HepG2 (cell line): ENCODE data around the gene TLCD5. TPM values are rescaled to one million over a fixed set of nuclear protein-coding genes. Genes with fewer than 3 reads are reported as not detected.

Source experiments
- E2F2 ChIP-seq: sonication (generic); formaldehyde crosslinking; IDR thresholded peaks from 2 replicates; pipeline ENCODE4 v1.4.0; 2020; ENCODE audit warnings: missing genetic modification reagents, borderline replicate concordance
- ELF1 ChIP-seq: sonication (generic); formaldehyde crosslinking; IDR thresholded peaks from 2 replicates; pipeline ENCODE4 v1.4.0; 2020; ENCODE audit warnings: missing genetic modification reagents
- KMT2B ChIP-seq: IDR thresholded peaks from 2 replicates; pipeline ENCODE4 v1.6.1; 2016; ENCODE audit warnings: missing genetic modification reagents, missing compliant biosample characterization
- PHF8 ChIP-seq: sonication (generic); formaldehyde crosslinking; IDR thresholded peaks from 2 replicates; pipeline ENCODE4 v1.5.0; 2020; ENCODE audit warnings: missing genetic modification reagents
- PRPF4 ChIP-seq: fragments of 200-400 bp; formaldehyde crosslinking; IDR thresholded peaks from 2 replicates; pipeline ENCODE4 v1.6.1; 2016; ENCODE audit warnings: low read length, low read depth; ENCODE audit not compliant: poor library complexity, severe bottlenecking
- RBM39 ChIP-seq: fragments of 200-400 bp; formaldehyde crosslinking; IDR thresholded peaks from one replicate; pipeline ENCODE4 v1.6.1; 2018; ENCODE audit warnings: antibody characterized with exemption, mild to moderate bottlenecking, low read depth, low read length; ENCODE audit not compliant: poor library complexity, severe bottlenecking
- SMAD9 ChIP-seq: sonication (generic); formaldehyde crosslinking; IDR thresholded peaks from 2 replicates; pipeline ENCODE4 v1.5.1; 2020; ENCODE audit warnings: mild to moderate bottlenecking, missing genetic modification reagents
- SPEN ChIP-seq: sonication (generic); formaldehyde crosslinking; IDR thresholded peaks from 2 replicates; pipeline ENCODE4 v1.5.1; 2020; ENCODE audit warnings: low read depth, mild to moderate bottlenecking, missing genetic modification reagents
- ZNF142 ChIP-seq: sonication (generic); formaldehyde crosslinking; IDR thresholded peaks from 2 replicates; pipeline ENCODE4 v1.4.0; 2020; ENCODE audit warnings: missing genetic modification reagents
- ZNF383 ChIP-seq: sonication (generic); formaldehyde crosslinking; IDR thresholded peaks from 2 replicates; pipeline ENCODE4 v1.4.0; 2020; ENCODE audit warnings: missing genetic modification reagents, mild to moderate bottlenecking, borderline replicate concordance
- ZNF83 ChIP-seq: sonication (generic); formaldehyde crosslinking; IDR thresholded peaks from 2 replicates; pipeline ENCODE4 v1.4.0; 2020; ENCODE audit warnings: missing genetic modification reagents, mild to moderate bottlenecking, borderline replicate concordance
- polyA plus RNA-seq, 8 experiments: library from polyadenylated mRNA; depleted of rRNA in 3 of 8; stranded (reverse) in 7 of 8; unstranded in 1 of 8; fragments of >200 nt; fragmentation: Illumina TruSeq in 4 of 8; extraction: Trizol in 4 of 8; gene quantifications; 2 replicates each; pipeline versions ENCODE4 v1.2.1 to v1.2.3, GENCODE V29; 2011 to 2016; ENCODE audit warnings: low read depth in 4 of 8, missing spikeins in 1 of 8, mixed read lengths in 1 of 8; ENCODE audit not compliant: insufficient read depth in 1 of 8
- total RNA-seq, 5 experiments: library from RNA; depleted of rRNA; stranded (reverse); fragments of >200 nt; fragmentation: Illumina TruSeq; extraction: Trizol; gene quantifications; 2 replicates each; pipeline ENCODE4 v1.2.3, GENCODE V29; 2016; ENCODE audit warnings: low read depth in 1 of 5
- TF ChIP-seq, protein P1 (sequence below): sonication (generic); formaldehyde crosslinking; IDR thresholded peaks from 2 replicates; pipeline ENCODE4 v1.8.1; 2023; ENCODE audit warnings: mild to moderate bottlenecking, moderate library complexity, missing genetic modification reagents
- TF ChIP-seq, protein P2 (sequence below): sonication (generic); formaldehyde crosslinking; IDR thresholded peaks from 2 replicates; pipeline ENCODE4 v1.5.0; 2020; ENCODE audit warnings: missing genetic modification reagents
- TF ChIP-seq, protein P3 (sequence below): sonication (generic); formaldehyde crosslinking; IDR thresholded peaks from 2 replicates; pipeline ENCODE4 v1.5.1; 2020; ENCODE audit warnings: missing genetic modification reagents, mild to moderate bottlenecking, borderline replicate concordance

Gene TLCD5
- total and polyA plus RNA-seq, 2 of the 13 experiments (the other 11 are each of a cell fraction or from before 2014, with no cell fraction given) = 6.1 to 7.6 TPM

DNA sequence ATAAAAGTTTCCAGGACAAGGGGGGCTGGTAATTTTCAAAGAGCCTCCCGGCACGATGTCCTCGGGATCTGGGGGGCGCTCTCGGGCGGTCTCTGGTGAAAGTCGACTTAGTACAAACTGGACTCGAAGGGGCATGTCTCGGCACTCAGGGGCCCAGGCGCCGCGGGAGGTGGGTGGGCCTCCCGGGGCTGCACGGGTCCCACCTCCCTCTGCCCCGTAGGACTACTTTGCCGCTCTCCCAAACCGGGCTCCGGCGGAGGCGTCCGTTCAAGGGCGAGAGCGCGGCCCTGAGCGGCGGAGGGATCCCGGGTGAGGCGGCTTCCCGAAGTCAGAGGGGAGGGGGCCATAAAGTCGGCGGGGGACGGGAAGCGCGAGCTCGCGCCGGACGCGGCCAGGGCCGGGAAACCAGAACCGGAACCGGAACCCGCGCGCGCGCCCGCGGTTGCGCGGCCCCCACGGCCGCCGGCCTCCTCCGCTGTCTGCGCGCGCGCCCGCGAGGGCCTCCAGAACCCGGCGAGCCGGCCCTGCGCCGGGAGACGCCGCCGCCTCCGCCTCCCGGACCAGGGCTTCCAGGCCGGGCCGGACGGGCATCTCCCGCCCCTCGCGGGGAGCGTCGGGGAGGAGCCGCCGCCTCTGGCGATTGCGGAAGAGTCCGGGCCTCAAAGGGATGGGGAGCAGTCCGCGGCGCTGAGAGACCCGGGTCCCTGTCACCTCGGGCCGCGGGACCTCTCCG lies 11.0 kb downstream of the TLCD5 start, which contains the start of gene ARHGEF12 (continued):
- no peak for TF ChIP-seq E2F2 (CRISPR knock-in tag)
- TF ChIP-seq ZNF383 = no peak
- TF ChIP-seq SMAD9 (CRISPR knock-in tag) = no peak
- peak; percentile 53 for TF ChIP-seq ZNF142 (CRISPR knock-in tag)
- TF ChIP-seq, protein P1, sequence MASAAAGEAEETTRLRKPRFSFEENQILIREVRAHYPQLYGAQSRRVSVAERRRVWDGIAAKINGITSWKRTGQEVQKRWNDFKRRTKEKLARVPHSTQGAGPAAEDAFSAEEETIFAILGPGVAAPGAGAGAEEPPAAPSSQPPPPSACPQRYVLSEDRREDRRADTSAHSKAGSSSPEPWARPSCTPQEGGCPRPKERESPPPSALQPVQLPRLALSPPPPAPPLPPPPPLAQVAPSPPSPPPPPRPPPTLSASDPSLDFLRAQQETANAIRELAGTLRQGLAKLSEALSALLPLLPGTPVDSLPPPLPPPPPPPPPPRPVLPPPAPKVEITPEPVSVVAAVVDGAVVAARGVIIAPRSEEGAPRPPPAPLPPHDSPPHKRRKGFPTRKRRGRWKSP (CRISPR knock-in tag) = peak; percentile 60; the same call in 1 of the 2 replicates
- TF ChIP-seq PRPF4 = no peak
- TF ChIP-seq PHF8 (CRISPR knock-in tag) = peak; percentile 70
- TF ChIP-seq, protein P2, sequence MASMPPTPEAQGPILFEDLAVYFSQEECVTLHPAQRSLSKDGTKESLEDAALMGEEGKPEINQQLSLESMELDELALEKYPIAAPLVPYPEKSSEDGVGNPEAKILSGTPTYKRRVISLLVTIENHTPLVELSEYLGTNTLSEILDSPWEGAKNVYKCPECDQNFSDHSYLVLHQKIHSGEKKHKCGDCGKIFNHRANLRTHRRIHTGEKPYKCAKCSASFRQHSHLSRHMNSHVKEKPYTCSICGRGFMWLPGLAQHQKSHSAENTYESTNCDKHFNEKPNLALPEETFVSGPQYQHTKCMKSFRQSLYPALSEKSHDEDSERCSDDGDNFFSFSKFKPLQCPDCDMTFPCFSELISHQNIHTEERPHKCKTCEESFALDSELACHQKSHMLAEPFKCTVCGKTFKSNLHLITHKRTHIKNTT (CRISPR knock-in tag) = no peak
- TF ChIP-seq KMT2B (CRISPR knock-in tag) = peak; percentile 86
- TF ChIP-seq, protein P3, sequence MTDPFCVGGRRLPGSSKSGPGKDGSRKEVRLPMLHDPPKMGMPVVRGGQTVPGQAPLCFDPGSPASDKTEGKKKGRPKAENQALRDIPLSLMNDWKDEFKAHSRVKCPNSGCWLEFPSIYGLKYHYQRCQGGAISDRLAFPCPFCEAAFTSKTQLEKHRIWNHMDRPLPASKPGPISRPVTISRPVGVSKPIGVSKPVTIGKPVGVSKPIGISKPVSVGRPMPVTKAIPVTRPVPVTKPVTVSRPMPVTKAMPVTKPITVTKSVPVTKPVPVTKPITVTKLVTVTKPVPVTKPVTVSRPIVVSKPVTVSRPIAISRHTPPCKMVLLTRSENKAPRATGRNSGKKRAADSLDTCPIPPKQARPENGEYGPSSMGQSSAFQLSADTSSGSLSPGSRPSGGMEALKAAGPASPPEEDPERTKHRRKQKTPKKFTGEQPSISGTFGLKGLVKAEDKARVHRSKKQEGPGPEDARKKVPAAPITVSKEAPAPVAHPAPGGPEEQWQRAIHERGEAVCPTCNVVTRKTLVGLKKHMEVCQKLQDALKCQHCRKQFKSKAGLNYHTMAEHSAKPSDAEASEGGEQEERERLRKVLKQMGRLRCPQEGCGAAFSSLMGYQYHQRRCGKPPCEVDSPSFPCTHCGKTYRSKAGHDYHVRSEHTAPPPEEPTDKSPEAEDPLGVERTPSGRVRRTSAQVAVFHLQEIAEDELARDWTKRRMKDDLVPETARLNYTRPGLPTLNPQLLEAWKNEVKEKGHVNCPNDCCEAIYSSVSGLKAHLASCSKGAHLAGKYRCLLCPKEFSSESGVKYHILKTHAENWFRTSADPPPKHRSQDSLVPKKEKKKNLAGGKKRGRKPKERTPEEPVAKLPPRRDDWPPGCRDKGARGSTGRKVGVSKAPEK (CRISPR knock-in tag) = no peak; the same call in 1 of the 2 replicates
- peak; percentile 68; the same call in 1 of the 2 replicates for TF ChIP-seq ELF1 (CRISPR knock-in tag)
- TF ChIP-seq RBM39 = peak; percentile 93
- peak; percentile 83 for TF ChIP-seq SPEN (CRISPR knock-in tag)
- no peak for TF ChIP-seq ZNF83 (CRISPR knock-in tag)
